Hepatocyte (in vitro differentiated cells): ENCODE results near the gene PTPRO. TPM values are rescaled to one million over a fixed set of nuclear protein-coding genes. Genes with fewer than 3 reads are reported as not detected.

ENCODE experiments used
- DNase-seq: peaks from one replicate; pipeline ENCODE4 v3.0.0-alpha.2; 2016; ENCODE audit warnings: low spot score
- H2AFZ ChIP-seq: fragments of 200-600 bp; sonication (generic); 2 replicates; pipeline ENCODE4 v1.6.0; 2016; ENCODE audit warnings: antibody characterized with exemption, mild to moderate bottlenecking
- H3K27ac ChIP-seq: fragments of 200-600 bp; sonication (generic); 2 replicates; pipeline ENCODE4 v1.5.1; 2016; ENCODE audit warnings: mild to moderate bottlenecking
- H3K27me3 ChIP-seq: fragments of 200-600 bp; sonication (generic); 2 replicates; pipeline ENCODE4 v1.6.1; 2016
- H3K36me3 ChIP-seq: fragments of 200-600 bp; sonication (generic); replicated peaks from 2 replicates; pipeline ENCODE4 v1.5.1; 2016; ENCODE audit warnings: low read depth; ENCODE audit not compliant: insufficient read depth
- H3K4me1 ChIP-seq: fragments of 200-600 bp; sonication (generic); 2 replicates; pipeline ENCODE4 v1.5.1; 2016; ENCODE audit warnings: mild to moderate bottlenecking, moderate library complexity; ENCODE audit not compliant: insufficient read depth
- H3K4me2 ChIP-seq: fragments of 200-600 bp; sonication (generic); 2 replicates; pipeline ENCODE4 v1.6.0; 2016
- H3K4me3 ChIP-seq: fragments of 200-600 bp; sonication (generic); 2 replicates; pipeline ENCODE4 v1.5.1; 2016; ENCODE audit warnings: mild to moderate bottlenecking
- H3K79me2 ChIP-seq: fragments of 200-600 bp; sonication (generic); 2 replicates; pipeline ENCODE4 v1.6.0; 2017; ENCODE audit warnings: mild to moderate bottlenecking
- H3K9me2 ChIP-seq: fragments of 200-600 bp; sonication (generic); replicated peaks from 2 replicates; pipeline ENCODE4 v1.6.0; 2017; ENCODE audit warnings: mild to moderate bottlenecking; ENCODE audit not compliant: insufficient read depth
- H3K9me3 ChIP-seq: fragments of 200-600 bp; sonication (generic); 2 replicates; pipeline ENCODE4 v1.5.1; 2016; ENCODE audit warnings: low read depth, mild to moderate bottlenecking
- H4K20me1 ChIP-seq: fragments of 200-600 bp; sonication (generic); 2 replicates; pipeline ENCODE4 v1.6.0; 2016; ENCODE audit warnings: mild to moderate bottlenecking; ENCODE audit not compliant: insufficient read depth, poor library complexity, severe bottlenecking
- EZH2 ChIP-seq: fragments of 200-600 bp; sonication (generic); IDR thresholded peaks from 2 replicates; pipeline ENCODE4 v1.6.1; 2016; ENCODE audit warnings: antibody characterized with exemption, mild to moderate bottlenecking, borderline replicate concordance
- EZH2phosphoT487 ChIP-seq: fragments of 200-600 bp; sonication (generic); IDR thresholded peaks from one replicate; pipeline ENCODE4 v1.6.1; 2018; ENCODE audit warnings: antibody characterized with exemption, mild to moderate bottlenecking, low read depth, moderate library complexity; ENCODE audit not compliant: unreplicated experiment, severe bottlenecking
- WGBS: methylation state at CpG from one replicate; pipeline ENCODE4 v1.1.6; 2016; ENCODE audit warnings: low lambda C conversion rate; ENCODE audit errors: missing lambda C conversion rate; 5-methylcytosine and 5-hydroxymethylcytosine counted together
- polyA plus RNA-seq: library from polyadenylated mRNA; unstranded; fragments of >200 nt; fragmentation: Nextera tagmentation; extraction: Ambion mirVana; gene quantifications from 2 replicates; pipeline ENCODE4 v1.2.1, GENCODE V29; 2016
- total RNA-seq: library from RNA; depleted of rRNA; stranded (reverse); fragments of >200 nt; gene quantifications from 2 replicates; pipeline ENCODE4 v1.2.3, GENCODE V29; 2014
- TF ChIP-seq, protein P1 (sequence below): fragments of 200-600 bp; sonication (generic); IDR thresholded peaks from 2 replicates; pipeline ENCODE4 v1.5.1; 2016; ENCODE audit warnings: antibody characterized with exemption, mild to moderate bottlenecking; ENCODE audit not compliant: poor library complexity

Gene PTPRO
- total and polyA plus RNA-seq, 2 experiments from 2014 or later = 0.60 to 0.65 TPM

DNA sequence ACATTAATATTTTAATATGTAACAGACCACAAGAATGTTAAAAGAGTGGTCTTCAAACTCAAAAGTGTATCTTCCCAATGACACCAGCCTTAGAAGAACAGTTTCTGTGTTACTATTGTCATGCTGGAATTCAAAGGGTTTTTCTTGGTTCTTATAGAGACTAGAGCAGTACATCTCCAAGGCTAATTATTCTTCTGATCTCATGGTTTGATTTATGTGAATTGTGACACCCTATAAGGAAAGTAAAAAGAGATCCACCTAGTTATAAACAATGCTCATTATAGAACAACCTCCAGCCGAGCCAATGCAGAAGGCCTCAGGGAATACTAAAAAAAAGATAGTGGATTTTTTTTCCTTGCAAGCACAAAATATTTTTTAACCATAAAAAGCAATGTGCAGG lies 65.5 kb downstream of the PTPRO start:
- H3K27me3 ChIP-seq = no peaks in the 10 kb centered on the region
- H3K9me3 ChIP-seq = no peaks in the 10 kb centered on the region
- DNase-seq = no peak
- H3K9me2 ChIP-seq = no peaks in the 10 kb centered on the region
- H3K79me2 ChIP-seq = no peaks in the 10 kb centered on the region
- H3K36me3 ChIP-seq = no peaks in the 10 kb centered on the region
- H3K4me1 ChIP-seq = no peaks in the 10 kb centered on the region
- no peaks in the 10 kb centered on the region for H4K20me1 ChIP-seq
- H3K27ac ChIP-seq = no peak overlapping the region
- no peak overlapping the region for H3K4me3 ChIP-seq
- TF ChIP-seq, protein P1, sequence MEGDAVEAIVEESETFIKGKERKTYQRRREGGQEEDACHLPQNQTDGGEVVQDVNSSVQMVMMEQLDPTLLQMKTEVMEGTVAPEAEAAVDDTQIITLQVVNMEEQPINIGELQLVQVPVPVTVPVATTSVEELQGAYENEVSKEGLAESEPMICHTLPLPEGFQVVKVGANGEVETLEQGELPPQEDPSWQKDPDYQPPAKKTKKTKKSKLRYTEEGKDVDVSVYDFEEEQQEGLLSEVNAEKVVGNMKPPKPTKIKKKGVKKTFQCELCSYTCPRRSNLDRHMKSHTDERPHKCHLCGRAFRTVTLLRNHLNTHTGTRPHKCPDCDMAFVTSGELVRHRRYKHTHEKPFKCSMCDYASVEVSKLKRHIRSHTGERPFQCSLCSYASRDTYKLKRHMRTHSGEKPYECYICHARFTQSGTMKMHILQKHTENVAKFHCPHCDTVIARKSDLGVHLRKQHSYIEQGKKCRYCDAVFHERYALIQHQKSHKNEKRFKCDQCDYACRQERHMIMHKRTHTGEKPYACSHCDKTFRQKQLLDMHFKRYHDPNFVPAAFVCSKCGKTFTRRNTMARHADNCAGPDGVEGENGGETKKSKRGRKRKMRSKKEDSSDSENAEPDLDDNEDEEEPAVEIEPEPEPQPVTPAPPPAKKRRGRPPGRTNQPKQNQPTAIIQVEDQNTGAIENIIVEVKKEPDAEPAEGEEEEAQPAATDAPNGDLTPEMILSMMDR = no peak
- TF ChIP-seq EZH2phosphoT487 (no peak), EZH2 (no peak)
- no peak overlapping the region for H2AFZ ChIP-seq
- 59% methylated on average over 1 of the region's 1 CpG for WGBS
- H3K4me2 ChIP-seq = no peak overlapping the region

DNA sequence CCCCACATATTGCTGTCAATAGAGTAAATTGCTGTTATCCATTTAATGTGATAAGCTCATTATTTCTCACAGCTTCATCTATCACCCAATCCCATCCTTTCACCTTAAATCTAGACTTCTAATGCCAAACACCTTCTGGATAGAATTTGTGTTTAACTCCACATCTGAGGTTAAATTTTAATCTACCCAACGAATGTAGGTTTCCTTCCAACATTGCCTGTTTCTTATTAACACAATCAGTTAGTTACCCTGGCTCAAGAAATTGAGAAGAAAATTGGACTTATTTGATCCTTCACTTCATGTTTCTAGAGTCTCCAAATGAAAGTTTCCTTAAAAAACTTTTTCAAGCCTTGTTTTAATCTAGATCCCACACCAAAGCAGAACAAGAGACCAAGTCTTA lies 67.3 kb downstream of the PTPRO start:
- no peaks in the 10 kb centered on the region for H3K9me3 ChIP-seq
- H3K27me3 ChIP-seq = no peaks in the 10 kb centered on the region
- no peak overlapping the region for H2AFZ ChIP-seq
- H3K4me3 ChIP-seq = no peak overlapping the region
- H4K20me1 ChIP-seq = no peaks in the 10 kb centered on the region
- no peaks in the 10 kb centered on the region for H3K79me2 ChIP-seq
- no peak for DNase-seq
- no peaks in the 10 kb centered on the region for H3K9me2 ChIP-seq
- H3K27ac ChIP-seq = no peak overlapping the region
- no peaks in the 10 kb centered on the region for H3K4me1 ChIP-seq
- no peak for TF ChIP-seq EZH2phosphoT487
- H3K4me2 ChIP-seq = no peak overlapping the region
- H3K36me3 ChIP-seq = no peaks in the 10 kb centered on the region
- WGBS = 71% methylated on average over 1 of the region's 1 CpG

DNA sequence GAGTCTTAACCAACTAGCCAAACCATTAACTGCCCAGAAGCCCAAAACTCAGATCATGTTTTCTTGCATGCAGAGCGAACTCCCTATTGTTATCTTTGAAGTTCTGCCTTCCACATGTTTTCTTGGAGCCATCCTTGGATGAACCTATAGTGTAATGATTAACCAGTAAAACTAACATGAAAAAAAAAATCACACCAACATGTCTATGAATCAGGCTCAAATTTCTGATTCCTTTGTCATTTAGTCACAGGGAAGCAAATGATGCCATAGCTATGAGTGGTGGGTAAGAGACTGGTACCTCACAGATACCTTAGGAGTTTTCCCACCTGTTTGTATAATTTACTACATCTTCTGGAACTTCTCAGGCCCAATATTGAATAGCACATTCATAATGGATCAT lies 70.7 kb downstream of the PTPRO start:
- no peaks in the 10 kb centered on the region for H3K27me3 ChIP-seq
- no peaks in the 10 kb centered on the region for H3K9me2 ChIP-seq
- no peak overlapping the region for H3K27ac ChIP-seq
- H2AFZ ChIP-seq = no peak overlapping the region
- H3K36me3 ChIP-seq = no peaks in the 10 kb centered on the region
- H3K79me2 ChIP-seq = no peaks in the 10 kb centered on the region
- H4K20me1 ChIP-seq = no peaks in the 10 kb centered on the region
- H3K4me3 ChIP-seq = no peak overlapping the region
- no peak for DNase-seq
- WGBS = 97% methylated on average over 1 of the region's 1 CpG
- TF ChIP-seq, protein P1 = no peak
- TF ChIP-seq EZH2 (no peak), EZH2phosphoT487 (no peak)
- no peak overlapping the region for H3K4me2 ChIP-seq
- H3K4me1 ChIP-seq = no peaks in the 10 kb centered on the region
- no peaks in the 10 kb centered on the region for H3K9me3 ChIP-seq

DNA sequence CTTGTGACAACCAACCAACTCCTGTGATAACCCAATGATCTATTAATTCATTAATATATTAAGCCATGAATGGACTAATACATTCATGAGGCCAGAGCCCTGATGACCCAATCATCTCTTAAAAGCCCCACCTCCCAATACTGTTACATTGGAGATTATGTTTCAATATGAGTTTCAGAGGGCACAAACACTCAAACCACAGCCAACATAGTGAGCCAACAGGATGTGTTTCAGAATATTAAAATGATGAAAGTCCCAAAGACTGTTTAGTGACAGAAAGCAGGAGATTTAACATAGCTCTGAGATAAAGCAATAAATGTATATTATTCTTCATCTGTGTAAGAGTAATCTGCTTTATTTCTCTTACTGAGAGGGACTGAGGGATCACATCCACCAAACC lies 71.7 kb downstream of the PTPRO start:
- Histone ChIP-seq H3K9me2 (no peaks in the 10 kb centered on the region), H3K27me3 (no peaks in the 10 kb centered on the region), H3K9me3 (no peaks in the 10 kb centered on the region), H3K4me3 (no peak overlapping the region), H3K4me1 (no peaks in the 10 kb centered on the region), H3K79me2 (no peaks in the 10 kb centered on the region), H2AFZ (no peak overlapping the region), H3K4me2 (no peak overlapping the region), H3K36me3 (no peaks in the 10 kb centered on the region), H3K27ac (no peak overlapping the region), H4K20me1 (no peaks in the 10 kb centered on the region)
- no peak for TF ChIP-seq EZH2
- TF ChIP-seq, protein P1 = no peak
- no peak for TF ChIP-seq EZH2phosphoT487
- DNase-seq = no peak
